DND-41 (cell line): Measurements from ENCODE around the gene GPM6B.

Experiments used
- ATAC-seq: fragments of 200-7000 bp; cut with Tn5 transposase; 3 replicates; pipeline ENCODE4 v1.9.1; 2021; ENCODE audit warnings: low read depth; ENCODE audit not compliant: insufficient read depth
- DNase-seq: peaks from one replicate; pipeline ENCODE4 v3.0.0-alpha.2; 2020
- H2AFZ ChIP-seq: 2 replicates; pipeline ENCODE4 v1.6.0; 2012; ENCODE audit warnings: low read depth, low read length
- H3K27ac ChIP-seq: 2 replicates; pipeline ENCODE4 v1.5.1; 2012; ENCODE audit warnings: low read length, inconsistent platforms
- H3K27me3 ChIP-seq: fragments of 200-600 bp; sonication (generic); 2 replicates; pipeline ENCODE4 v1.6.0; 2012; ENCODE audit warnings: low read length, mild to moderate bottlenecking, inconsistent platforms; ENCODE audit not compliant: insufficient read depth, poor library complexity
- H3K36me3 ChIP-seq: 2 replicates; pipeline ENCODE4 v1.5.1; 2012; ENCODE audit warnings: low read length, inconsistent platforms; ENCODE audit not compliant: insufficient read depth
- H3K4me1 ChIP-seq: 2 replicates; pipeline ENCODE4 v1.5.1; 2012; ENCODE audit warnings: mild to moderate bottlenecking, low read length; ENCODE audit not compliant: insufficient read depth
- H3K4me2 ChIP-seq: 2 replicates; pipeline ENCODE4 v1.6.0; 2012; ENCODE audit warnings: mild to moderate bottlenecking, moderate library complexity, low read length, inconsistent platforms; ENCODE audit not compliant: insufficient read depth
- H3K4me3 ChIP-seq, 2 experiments: fragments of 200-600 bp in 1 of 2; shearing (Covaris generic) in 1 of 2; 2 replicates each; pipeline ENCODE4 v1.5.1; 2012 to 2016; ENCODE audit warnings: inconsistent platforms in 2 of 2, low read length in 2 of 2, mild to moderate bottlenecking in 2 of 2, low read depth in 1 of 2, moderate library complexity in 1 of 2
- H3K79me2 ChIP-seq: 2 replicates; pipeline ENCODE4 v1.6.0; 2012; ENCODE audit warnings: low read length, inconsistent platforms; ENCODE audit not compliant: insufficient read depth
- H3K9ac ChIP-seq: 2 replicates; pipeline ENCODE4 v1.6.0; 2012; ENCODE audit warnings: low read depth, mild to moderate bottlenecking, inconsistent platforms, low read length, moderate library complexity
- H3K9me3 ChIP-seq: 2 replicates; pipeline ENCODE4 v1.5.1; 2012; ENCODE audit warnings: low read length, moderate library complexity, mild to moderate bottlenecking, inconsistent platforms; ENCODE audit not compliant: insufficient read depth, severe bottlenecking
- H4K20me1 ChIP-seq: 2 replicates; pipeline ENCODE4 v1.6.0; 2012; ENCODE audit warnings: low read length; ENCODE audit not compliant: insufficient read depth
- EZH2 ChIP-seq: IDR thresholded peaks from 3 replicates; pipeline ENCODE4 v1.6.1; 2012; ENCODE audit warnings: borderline replicate concordance, low read depth, mild to moderate bottlenecking, moderate library complexity, low read length, inconsistent platforms; ENCODE audit not compliant: severe bottlenecking
- TF ChIP-seq, protein P1 (sequence below): IDR thresholded peaks from 2 replicates; pipeline ENCODE4 v1.5.1; 2012; ENCODE audit warnings: borderline replicate concordance, low read length, moderate library complexity, mild to moderate bottlenecking; ENCODE audit not compliant: poor library complexity, severe bottlenecking; ENCODE audit errors: extremely low read depth

GPM6B gene

DNA sequence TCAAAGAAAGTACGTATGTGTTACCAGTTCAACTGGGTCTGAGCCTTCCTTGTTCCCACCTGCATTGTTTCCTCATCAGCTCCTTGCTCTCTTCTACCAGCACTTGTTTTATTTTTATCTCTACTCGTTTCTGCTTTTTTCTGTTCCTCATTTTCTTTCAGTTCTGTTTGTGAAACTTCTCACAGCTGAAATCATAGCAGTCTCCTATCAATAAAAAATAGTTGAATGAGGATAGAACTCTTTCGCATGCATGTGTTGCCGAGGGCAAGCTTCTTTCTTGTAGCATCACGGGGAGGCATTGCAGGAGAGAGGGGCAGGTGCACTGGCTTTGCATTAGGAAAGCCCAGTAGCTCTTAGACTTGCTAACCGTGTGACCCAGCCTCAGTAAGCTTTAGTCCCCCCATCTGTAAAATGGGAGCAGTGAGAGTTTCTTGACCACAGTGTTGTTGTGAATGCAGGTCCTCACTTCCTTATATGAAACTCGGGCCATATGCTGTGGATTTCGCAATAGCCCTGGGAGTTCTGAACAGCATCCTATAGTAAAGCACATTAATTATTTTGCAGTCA lies 57.7 kb downstream of the GPM6B start:
- Histone ChIP-seq H3K4me3 (no peak overlapping the region), H3K4me2 (no peak overlapping the region), H3K36me3 (peaks cover 55% of the 10 kb centered on the region), H3K27ac (no peak overlapping the region), H4K20me1 (no peaks in the 10 kb centered on the region), H3K79me2 (no peaks in the 10 kb centered on the region), H3K9ac (no peak overlapping the region), H2AFZ (no peak overlapping the region), H3K27me3 (no peaks in the 10 kb centered on the region), H3K9me3 (no peaks in the 10 kb centered on the region), H3K4me1 (no peaks in the 10 kb centered on the region)
- no peak for DNase-seq
- no peak for ATAC-seq
- TF ChIP-seq, protein P1, sequence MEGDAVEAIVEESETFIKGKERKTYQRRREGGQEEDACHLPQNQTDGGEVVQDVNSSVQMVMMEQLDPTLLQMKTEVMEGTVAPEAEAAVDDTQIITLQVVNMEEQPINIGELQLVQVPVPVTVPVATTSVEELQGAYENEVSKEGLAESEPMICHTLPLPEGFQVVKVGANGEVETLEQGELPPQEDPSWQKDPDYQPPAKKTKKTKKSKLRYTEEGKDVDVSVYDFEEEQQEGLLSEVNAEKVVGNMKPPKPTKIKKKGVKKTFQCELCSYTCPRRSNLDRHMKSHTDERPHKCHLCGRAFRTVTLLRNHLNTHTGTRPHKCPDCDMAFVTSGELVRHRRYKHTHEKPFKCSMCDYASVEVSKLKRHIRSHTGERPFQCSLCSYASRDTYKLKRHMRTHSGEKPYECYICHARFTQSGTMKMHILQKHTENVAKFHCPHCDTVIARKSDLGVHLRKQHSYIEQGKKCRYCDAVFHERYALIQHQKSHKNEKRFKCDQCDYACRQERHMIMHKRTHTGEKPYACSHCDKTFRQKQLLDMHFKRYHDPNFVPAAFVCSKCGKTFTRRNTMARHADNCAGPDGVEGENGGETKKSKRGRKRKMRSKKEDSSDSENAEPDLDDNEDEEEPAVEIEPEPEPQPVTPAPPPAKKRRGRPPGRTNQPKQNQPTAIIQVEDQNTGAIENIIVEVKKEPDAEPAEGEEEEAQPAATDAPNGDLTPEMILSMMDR = no peak
- TF ChIP-seq EZH2 = no peak

DNA sequence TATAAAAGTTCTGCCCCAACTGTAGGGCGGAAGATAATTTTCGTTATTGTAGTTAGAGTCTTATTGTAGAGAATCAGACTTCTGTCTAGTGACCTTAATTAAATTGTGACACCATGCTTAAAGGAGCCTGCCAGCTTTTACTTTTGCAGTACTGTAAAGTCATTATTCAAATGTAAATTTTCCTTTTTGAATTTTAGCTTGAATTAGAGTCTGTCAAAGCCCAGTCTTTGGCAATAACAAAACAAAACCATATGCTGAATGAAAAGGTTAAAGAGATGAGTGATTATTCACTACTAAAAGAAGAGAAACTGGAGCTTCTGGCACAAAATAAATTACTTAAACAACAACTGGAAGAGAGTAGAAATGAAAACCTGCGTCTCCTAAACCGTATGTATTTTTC lies 60.5 kb downstream of the GPM6B start:
- Histone ChIP-seq H4K20me1 (no peaks in the 10 kb centered on the region), H3K9ac (no peak overlapping the region), H3K4me3 (no peak overlapping the region), H3K4me1 (no peaks in the 10 kb centered on the region), H2AFZ (no peak overlapping the region), H3K27me3 (no peaks in the 10 kb centered on the region), H3K4me2 (no peak overlapping the region), H3K9me3 (no peaks in the 10 kb centered on the region), H3K79me2 (no peaks in the 10 kb centered on the region), H3K27ac (no peak overlapping the region), H3K36me3 (peaks cover 57% of the 10 kb centered on the region)
- ATAC-seq (no peak), DNase-seq (no peak)
- TF ChIP-seq EZH2 = no peak
- TF ChIP-seq, protein P1 = no peak

DNA sequence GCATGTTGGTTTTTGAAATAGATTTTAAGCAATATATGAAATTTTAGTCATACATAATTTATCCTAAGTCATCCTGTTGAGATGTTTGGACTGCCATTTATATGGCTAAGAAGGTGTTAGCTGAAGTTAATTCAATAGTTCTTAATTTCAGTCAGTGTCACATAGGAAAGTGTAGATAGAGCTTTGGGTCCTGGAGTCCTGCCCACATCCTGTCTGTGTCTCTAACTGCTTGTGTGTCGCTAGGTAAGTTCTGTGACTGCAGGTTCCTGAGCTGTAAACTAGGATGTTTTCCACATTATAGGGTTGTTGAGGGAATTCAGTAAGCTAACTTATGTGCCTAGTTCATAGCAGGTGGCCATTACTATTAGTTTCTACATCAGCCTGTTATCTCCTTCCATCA lies 61.6 kb downstream of the GPM6B start:
- no peaks in the 10 kb centered on the region for H3K9me3 ChIP-seq
- TF ChIP-seq, protein P1 = no peak
- TF ChIP-seq EZH2 = no peak
- H4K20me1 ChIP-seq = no peaks in the 10 kb centered on the region
- ATAC-seq = peak; percentile 58; the same call in 1 of the 3 replicates
- no peak overlapping the region for H3K4me3 ChIP-seq
- H2AFZ ChIP-seq = no peak overlapping the region
- no peak overlapping the region for H3K27ac ChIP-seq
- no peaks in the 10 kb centered on the region for H3K79me2 ChIP-seq
- no peak overlapping the region for H3K9ac ChIP-seq
- no peak overlapping the region for H3K4me2 ChIP-seq
- peaks cover 53% of the 10 kb centered on the region for H3K36me3 ChIP-seq
- no peaks in the 10 kb centered on the region for H3K27me3 ChIP-seq
- no peaks in the 10 kb centered on the region for H3K4me1 ChIP-seq
- no peak for DNase-seq
